Fibroblast of skin of abdomen (primary cell): Measurements from ENCODE around the gene PLA2G15.

ENCODE experiments used
- DNase-seq: peaks from one replicate; pipeline ENCODE4 v3.0.0-alpha.2; 2013

Gene PLA2G15

DNA sequence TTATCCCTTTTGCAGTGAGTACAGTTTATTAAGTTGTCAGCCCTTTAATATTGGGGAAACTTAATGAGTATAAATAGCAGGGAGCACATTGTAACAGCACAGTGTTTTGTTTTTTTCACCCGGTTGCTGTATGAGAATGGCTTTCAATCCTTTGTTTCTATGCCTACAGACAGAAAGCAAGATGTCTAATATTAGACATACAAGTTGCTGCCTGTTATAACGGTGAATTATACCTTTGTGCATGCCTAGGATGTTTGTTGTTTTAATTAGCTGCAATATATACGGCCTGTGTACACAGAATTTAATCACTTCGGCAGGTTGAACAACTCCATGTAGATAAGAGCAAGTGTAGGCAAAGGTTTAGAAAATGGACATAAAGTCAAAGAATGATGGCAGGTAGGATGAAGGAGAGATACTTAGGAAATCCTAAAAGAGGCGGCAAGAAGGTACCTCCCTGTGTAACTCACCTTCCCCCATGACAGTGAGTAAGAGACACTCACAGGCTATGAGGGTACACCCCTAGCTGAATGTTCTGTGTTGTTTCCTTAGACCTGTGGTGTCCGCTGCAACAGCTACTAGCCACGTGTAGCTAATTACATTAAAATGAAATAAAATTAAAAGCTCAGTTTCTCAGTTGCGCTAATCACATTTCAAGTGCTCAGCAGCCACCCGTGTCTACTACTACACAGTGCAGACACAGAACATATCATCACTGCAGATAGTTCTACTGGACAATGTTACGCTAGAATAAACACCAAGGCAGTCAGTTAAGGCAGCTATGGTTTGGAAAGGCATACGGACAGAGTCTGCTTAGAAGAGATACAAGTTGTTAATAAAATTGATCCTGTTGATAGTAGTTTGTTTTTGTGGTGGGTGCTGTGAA is 54.6 kb downstream of the PLA2G15 start:
- no peak for DNase-seq

DNA sequence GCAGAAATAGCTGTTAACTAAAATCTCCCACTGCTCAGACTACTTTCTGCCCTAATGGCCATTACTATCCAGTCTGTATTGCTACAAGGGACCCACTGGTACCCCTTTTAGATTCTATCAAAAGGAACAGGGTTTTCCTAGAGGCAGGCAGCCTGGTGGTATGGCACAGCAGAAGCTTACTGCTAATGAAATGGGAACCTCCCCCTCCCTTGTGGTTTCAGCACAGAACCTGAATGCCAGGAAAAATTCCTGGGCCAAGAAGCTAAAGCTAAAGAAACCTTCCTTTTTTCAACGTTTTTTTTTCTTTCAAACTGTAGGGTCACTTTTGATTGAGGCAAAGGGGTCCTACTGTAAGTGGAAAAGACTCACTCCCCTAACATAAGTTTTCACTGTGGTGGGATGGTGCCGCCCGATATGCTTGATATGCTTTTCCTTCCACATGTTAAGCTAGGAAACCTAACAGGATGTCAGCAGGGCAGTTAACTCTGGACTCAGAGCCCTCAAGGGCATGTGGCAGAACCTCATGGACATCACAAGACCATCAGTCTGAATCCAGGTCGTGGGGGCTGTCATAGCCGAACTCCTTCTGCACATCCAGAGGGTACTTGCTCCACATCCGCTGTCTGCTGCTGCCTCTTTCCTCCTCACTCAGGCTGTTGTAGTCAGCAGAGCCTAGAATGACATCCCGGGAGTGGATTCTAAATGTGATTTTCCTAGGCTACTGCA is 55.7 kb downstream of the PLA2G15 start:
- DNase-seq, result no peak

- no peak for DNase-seq
Observed at GRCh38 chr16:68306633-68307032, 61.5 kb downstream of the PLA2G15 start.

DNA sequence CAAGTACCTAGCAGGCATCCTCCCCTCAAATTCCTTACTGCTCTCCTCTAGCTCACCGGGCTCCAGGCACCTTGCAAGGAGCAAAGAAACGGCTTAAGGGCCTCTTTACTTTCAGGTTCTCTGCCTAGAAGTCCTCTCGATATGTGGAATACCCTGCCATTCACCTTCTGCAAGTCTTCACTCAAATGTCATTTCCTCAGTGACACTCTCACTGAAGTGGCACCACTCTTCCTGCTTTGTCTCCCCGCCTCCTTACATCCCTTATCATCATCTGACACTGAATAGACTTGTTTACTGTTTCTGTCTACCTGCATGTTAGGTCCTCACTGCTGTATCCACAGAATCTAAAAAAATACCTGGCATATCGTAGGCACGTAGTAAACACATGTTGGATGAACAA is 64.6 kb downstream of the PLA2G15 start:
- DNase-seq, result no peak

GRCh38 chr16:68310437-68310773 is 65.2 kb downstream of the PLA2G15 start:
- DNase-seq, result no peak
